Ammon's horn (tissue), 1 donor: ENCODE results near the gene LRRC41.
"Not testable (repeated sequence)": the region's sequence is repeated elsewhere in the genome, so short reads cannot be mapped to it uniquely, and the experiment has no call there.

ENCODE experiments used
- DNase-seq: peaks from one replicate; pipeline ENCODE4 v3.0.0-alpha.2; 2016; ENCODE audit warnings: low spot score

Gene LRRC41

DNA sequence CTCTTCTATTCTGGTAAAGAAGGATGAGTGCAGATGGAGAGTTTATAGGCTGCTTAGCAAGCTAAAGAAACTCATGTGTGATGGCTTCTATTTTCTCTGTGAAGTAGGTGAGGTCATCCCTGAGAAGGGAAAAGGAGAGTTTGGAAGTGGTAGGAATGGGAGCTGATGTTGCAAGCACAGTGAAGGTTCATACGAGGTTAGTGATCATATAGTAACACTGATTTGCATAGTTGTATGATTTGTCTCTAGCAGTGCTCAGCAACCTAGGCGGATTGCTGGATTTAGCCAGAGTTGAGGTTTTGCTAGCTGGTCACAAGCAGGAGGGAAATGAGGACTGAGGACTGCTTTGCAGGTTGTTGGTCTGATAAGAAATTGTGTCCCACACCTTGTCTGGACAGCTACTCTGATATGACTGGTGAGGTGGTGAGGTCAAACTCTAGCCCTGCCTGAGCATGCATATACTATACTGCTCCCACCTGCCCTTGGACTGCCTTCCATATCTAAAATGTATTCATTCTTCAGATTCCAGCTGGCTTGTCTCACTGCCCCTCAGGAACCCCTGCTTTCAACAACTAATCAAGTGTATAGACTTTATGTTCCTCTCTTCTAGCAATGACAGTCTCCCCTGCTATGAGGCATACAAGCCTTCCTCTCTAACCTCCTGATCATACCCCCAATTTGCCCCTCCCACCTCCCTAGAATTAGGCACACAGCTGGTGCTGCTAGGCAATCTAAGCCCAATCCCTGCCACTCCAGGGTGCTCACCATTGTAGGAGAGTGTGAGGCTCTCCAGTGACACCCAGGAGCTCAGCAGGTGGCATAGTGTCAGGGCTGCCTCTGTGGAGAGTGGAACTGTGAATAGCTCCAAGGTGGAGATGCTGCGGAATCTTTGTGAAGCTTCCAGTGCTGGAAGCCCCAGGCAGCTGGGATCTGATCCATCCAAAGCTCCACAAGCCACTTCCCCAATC, 18.5 kb downstream of the LRRC41 start:
- DNase-seq = no peak

DNA sequence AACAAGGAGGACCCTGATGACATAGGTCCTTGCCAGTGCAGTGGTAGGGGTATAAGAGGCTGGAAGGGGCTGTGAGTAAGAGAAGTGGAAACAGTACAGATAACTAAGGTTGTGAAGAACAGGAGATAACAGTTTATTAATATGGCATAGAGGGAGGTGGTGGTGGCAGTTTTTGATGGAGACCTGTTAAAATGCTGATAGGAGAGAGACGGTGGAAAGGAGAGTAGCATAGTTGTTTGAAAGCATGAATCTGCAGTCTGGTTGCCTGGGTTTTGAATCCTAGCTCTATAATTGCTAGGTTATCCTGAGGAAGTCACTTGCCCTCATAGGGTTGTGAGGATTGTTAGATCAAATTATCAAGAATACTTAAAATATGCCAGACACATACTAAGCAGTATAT, 19.4 kb downstream of the LRRC41 start:
- no peak for DNase-seq

DNA sequence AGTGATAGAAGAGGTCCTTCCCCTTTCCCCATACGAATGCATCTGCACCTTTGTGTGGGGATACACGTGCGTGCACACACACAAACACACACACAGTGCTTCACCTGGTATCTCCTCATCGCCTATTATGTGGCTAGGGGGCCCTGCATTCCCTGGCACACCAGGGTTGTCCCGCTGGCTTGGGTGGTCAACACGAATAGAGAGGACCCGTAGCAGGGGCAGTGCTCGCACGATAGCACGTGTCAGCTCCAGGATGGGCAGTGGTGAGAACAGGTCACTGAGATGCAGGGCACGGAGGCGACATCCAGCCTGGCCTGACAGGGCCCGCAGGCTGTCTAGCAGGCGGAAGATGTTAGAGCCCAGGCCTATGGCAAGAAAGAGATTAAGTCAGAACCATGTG, 22.4 kb downstream of the LRRC41 start:
- DNase-seq = no peak

DNA sequence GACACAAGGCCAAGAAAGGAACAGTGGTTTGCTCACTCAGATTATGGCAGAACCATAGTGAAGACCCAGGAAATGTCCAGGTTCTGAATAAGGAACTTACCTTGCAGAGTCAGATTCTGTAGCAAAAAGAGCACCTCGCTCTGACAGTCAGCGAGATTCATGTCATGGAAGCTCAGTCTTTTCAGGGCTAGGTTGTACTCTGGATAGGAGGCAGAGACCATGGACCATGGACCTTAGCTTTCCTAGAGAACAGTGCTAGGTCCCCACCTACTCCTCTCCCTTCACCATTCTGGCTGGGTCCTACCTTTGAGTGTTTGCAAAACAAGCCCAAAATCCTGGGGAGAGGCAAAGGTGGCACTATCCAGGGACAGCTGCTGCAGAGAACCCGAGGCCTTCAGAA, 23.3 kb downstream of the LRRC41 start:
- DNase-seq = no peak

DNA sequence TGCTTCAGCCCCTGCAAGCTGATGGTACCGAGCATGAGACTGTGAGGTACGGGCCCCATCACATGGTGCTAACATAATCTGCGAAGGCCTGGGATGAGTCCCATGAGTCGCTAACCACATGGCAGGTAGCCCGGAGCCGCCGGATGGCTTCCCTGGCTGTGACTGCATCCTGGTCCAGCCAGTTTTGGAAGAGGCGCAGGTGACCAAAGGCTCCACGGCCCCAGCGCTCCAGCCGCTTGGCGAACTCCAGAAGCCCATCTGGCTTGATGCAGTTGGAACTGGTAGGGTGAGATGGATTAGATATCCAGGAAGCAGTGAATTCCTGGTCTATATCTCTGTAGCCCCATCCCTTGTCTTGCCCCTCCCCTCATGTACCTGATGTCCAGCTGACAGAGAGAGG, 24.6 kb downstream of the LRRC41 start:
- no peak for DNase-seq

DNA sequence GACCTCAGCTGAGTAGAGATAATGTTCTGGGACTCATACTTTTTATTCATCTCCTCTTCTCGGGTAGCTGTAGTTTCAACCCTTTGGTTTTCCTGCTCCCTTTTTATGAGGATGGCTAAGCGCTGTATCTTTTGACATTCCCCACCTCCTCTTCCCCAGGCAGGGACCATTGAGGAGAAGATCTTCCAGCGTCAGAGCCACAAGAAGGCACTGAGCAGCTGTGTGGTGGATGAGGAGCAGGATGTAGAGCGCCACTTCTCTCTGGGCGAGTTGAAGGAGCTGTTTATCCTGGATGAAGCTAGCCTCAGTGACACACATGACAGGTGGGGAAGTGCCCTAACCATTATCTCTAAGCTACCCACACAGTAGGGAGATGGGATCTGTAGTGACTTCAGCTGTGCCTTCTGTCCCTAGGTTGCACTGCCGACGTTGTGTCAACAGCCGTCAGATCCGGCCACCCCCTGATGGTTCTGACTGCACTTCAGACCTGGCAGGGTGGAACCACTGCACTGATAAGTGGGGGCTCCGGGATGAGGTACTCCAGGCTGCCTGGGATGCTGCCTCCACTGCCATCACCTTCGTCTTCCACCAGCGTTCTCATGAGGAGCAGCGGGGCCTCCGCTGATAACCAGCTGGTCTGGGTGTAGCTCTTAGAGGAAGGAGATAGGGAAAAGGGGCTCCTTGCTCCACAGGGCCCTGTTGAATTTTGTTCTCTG, 25.6 kb downstream of the LRRC41 start:
- no peak for DNase-seq

DNA sequence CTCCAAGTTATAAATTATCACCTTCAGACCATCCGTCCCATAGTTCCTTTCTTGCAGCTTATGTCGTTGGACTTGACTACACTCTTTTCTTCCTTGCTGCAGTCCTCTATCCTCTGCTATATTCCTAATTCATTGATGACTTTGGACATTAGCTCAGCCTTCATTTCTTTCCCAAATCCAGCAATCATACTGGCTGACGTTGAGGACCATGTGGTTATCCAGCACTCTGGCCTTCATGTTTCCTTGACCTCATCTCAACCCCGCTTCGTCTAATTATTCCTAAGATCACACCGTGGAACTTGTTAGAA, 28.4 kb downstream of the LRRC41 start:
- no peak for DNase-seq

DNA sequence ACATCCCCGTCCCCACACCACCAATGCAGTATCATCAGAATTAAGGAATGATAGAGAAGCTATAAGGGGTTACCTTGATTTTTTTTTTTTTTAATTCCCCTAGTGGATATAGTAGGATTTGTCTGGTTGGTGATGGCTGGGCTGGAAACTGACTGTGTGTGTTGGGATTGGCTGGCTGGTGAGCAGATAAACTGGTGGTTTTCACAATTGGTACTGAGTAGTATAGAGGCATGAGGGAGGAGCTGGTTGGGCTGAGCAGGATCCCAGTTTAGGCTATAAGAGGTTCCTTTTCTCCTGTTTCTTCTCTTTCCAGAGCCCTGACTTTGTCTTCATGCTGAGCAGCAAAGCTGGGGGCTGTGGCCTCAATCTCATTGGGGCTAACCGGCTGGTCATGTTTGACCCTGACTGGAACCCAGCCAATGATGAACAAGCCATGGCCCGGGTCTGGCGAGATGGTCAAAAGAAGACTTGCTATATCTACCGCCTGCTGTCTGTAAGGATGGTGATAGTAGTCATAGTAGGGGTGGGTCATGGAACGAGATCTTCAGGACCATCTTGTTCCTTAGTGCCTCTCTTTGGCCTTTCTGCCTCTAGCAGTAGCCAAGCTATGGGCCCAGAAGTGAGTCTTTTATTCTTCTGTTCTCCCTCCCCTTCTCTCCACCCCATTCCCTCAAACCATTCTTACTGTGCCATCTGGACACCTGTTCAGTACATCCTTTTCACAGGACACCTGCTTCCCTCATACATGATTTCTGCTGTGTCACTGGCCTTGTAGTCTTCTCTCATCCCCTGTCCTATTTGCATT, 29.0 kb downstream of the LRRC41 start:
- DNase-seq = no peak

DNA sequence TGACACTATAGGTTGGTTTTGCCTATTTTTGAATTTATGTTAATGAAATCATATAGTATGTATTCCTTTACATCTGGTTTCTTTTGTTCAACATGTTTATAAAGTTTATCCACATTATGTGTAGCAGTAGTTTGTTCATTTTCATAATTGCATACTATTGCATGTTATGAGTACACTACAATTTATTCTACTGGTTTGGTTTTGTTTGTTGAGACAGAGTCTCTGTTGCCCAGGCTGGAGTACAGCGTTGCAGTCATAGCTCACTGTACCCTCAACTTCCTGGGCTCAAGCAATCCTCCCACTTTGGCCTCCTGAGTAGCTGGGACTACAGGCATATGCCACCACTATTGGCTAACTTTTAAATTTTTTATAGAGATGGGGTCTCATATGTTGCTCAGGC, 34.8 kb downstream of the LRRC41 start:
- DNase-seq = no peak

DNA sequence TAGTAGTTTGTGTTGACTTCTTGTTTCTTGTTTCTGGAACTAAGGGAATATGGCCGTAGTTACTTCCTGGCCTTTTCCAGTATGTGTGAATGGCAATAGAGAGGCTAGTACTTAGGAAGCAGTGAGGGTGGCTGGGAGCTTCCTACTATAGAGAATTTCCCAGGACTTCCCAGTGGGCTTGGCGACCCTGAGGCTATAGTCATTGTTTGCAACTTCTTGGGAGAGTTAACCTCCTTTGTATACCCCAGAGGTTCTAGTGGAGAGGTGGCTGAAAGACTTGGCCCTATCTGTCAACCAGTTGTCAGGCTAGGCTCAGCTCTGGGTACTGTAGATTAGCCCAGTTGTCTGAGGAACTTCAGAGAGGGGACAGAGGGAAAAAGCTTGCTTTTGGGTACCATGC, 40.3 kb downstream of the LRRC41 start:
- no peak for DNase-seq

DNA sequence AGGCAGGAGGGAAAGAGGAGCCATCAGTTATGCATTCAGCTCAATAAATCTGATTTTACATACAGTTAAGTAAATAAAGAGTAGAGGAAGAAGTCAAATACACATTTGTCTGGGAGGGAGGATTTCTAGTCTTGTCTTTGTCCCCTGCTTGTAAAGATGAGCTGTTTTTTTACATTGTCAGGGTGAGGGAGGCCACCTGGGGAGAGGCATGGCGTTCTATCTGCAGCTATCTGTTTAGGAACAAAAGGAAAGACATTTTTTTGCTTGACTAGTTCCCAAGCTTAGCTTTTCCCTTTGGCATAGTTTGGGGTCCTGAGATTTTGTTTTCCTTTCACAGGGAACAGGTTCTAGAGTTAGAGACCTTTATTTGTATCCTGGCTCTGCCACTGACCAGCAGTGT, 40.9 kb downstream of the LRRC41 start:
- no peak for DNase-seq

DNA sequence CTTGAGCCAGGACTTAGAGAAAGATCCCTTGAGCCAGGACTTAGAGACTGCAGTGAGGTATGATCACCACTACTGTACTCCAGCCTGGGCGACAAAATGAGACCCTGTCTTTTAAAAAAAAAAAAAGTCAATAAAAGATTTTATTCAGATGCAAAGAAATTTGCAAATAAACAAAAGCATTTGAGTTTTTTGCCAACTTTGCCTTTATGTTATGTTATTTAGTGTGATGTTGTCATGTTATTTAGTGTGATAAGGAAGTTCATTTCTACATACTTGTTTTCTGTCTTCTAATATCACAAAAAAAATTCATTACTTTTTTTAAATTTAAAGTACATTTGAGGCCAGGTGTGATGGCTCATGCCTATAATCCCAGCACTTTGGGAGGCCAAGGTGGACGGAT, 46.9 kb downstream of the LRRC41 start:
- DNase-seq = no peak

DNA sequence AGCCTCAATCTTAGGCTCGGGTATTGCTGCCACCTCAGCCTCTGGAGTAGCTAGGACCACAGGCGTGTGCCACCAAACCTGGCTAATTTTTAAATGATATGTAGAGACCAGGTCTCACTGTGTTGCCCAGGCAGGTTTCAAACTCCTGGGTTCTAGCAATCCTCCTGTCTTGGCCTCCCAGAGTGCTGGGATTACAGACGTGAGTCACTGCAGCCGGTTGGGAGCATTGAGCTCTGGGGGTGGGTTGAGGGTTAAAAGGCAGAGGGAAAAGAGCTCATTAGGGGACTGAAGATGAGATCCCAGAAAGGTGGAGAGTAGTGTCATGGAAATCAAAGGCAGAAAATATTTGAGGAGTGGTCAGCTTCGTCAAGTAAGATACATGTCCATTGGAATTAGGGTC, 48.7 kb downstream of the LRRC41 start:
- DNase-seq = no peak

DNA sequence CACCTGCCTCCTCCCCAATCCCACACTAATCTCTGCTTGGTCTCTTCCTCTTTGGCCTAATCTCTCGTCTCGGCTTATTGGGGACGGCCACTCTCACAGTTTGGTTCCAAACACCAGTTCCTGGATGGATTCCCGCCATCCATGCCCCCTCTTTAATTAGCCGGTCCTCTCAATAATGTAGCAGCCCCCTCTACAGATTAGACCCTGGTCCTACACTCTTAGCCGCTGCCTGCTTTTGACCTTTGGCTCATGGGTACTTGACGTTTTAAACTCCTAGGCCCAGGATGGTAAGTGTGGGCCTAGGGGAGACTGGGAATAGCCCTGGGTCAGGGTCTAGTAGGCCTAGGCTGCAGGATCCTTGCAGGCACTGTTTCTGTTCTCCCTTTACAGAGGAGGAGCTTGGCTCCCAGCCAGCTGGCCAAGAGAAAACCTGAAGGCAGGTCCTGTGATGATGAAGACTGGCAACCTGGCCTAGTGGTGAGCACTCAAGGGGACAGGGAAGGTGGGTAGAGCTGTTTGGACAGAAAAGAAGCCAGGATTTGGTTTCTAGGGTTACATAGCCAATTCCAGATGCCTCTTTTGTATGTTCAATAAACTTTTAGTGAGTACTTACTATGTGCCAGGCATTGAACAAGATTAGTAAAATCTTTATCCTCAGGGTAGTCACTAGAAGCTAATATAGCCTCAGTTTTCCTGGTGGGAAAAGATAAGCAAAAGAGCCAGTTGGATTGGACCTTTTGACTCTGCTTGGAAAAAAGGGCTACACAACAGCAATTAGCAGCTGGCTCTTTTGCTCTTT, 55.1 kb downstream of the LRRC41 start:
- DNase-seq = no peak

DNA sequence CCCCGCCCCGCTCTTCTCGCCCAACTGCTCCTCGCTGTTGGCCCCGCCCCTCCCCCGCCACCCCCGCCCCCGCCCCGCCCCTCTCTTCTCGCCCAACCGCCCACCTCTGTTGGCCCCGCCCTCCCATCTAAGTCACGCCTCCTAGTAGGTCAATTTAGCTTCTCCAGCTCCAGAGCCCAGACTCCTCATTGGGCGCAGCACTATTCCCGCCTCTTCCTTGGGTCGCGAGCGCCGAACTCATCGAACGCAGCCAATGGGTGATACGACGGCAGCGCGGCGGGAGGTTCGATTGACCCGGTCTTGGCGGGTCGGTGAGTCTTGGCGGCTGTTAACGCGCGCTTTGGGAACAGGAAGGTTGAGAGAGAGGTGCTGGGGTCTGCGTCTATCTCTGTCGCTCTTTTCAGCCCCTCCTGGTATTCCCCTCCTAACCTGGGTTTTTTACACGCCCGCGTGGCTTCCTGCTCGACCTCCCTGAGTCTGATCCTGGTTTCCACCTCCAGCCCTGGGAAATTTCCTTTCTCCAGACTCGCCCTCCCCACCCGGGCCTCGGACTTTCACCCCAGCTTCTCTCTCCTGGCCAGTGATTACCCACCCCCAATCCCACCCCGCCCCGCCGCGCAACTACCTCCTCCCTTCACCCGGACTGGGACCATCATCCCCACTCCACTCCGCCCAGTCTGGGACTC, 55.8 kb downstream of the LRRC41 start, which contains the start of gene RAD54L:
Gene RAD54L, plus strand, starts transcription at position 328 of the 686 bp plus-strand sequence. CDS start 643 bp downstream, outside the sequence.
- DNase-seq = peak; percentile 99

DNA sequence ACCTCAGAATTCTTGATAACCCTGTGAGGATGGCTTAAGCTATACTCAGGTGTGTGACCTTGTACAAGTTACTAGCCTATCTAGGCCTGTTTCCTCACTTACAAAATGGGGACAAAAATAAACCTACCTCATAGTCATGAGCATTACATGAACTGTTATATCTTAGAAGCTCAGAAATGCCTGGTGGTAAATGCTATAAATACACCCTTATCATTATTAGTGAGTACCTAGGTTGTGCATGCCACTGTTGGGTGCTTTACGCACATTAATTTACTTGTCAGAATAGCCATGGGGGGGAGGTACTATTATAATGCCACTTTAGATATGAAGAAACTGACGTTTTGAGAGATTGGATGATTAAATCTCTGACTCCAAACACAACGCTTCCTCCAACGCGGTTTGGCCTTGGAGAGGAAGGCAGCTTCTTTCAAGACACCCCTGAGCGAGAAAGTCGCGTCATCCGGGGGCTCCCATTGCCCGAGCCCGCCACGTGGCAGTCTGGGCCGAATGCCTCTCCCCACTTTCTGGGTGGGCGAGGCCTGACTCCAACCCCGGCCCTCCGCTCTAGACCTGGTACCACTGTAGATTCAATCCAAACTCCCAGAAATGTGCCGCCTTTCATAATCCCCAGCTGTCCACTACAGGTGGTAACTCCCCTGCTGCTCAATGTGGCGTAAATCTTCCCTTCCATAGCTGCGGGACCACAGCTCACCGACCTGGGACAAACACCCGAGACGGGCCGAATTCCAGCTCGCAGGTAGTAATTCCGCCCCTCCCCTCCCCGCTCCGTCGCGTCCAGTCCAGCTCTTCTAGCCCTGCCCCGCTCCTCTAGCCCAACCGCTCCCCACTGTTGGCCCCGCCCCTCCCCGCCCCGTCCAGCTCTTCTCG, 56.6 kb downstream of the LRRC41 start:
- DNase-seq = no peak

DNA sequence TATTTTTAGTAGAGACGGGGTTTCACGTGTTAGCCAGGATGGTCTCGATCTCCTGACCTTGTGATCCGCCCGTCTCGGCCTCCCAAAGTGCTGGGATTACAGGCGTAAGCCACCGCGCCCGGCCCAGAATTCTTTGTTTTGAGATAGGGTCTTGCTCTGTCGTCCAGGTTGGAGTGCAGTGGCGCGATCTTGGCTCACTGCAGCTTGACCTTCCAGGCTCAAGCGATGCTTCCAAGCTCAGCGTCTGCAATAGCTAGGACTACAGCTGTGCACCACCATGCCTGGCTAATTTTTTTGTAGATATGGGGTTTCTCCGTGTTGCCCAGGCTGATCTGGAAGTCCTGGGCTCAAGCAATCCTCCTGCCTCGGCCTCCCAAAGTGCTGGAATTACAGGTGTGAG, 57.3 kb downstream of the LRRC41 start:
- not testable (repeated sequence) for DNase-seq

DNA sequence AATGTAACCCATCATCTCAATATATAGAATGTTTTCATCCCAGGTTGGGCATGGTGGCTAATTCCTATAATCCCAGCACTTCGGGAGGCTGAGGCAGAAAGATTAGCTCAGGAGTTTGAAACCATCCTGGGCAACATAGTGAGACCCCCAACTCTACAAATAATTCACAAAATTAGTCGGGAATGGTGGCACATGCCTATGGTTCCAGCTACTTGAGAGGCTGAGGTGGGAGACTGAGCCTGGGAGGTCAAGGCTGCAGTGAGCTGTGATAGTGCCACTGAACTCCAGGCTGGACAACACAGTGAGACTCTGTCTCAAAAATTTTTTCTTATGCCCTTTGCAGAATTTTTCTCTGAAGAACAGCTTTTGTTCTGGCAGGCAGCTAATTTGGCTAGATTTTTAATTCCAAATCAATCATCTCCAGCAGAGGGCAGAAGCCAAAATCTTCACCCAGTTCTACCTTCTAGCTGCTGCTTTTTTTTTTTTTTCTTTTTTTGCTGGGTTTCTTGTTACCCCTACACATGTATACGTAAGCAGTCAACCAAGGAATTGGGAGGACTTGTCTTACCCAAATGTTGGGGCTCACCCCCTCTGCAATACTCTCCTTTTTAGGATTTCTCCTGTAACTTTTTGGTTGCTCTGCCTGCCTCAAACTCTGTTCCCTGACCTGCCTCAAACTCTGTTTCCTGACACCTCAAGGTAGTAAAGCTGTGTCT, 58.6 kb downstream of the LRRC41 start:
- DNase-seq = no peak

DNA sequence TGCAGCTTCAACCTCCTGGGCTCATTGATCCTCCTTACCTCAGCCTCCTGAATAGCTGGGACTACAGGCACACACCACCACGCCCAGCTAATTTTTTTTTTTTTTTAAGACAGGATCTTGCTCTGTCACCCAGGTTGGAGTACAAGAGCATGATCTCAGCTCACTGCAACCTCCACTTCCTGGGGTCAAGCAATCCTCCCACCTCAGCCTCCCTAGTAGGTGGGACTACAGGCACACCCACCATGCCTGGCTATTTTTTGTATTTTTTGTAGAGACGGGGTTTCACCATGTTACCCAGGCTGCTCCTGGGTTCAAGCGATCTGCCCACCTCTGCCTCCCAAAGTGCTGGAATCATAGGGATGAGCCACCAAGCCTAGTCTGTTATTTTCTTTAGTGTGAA, 59.6 kb downstream of the LRRC41 start:
- not testable (repeated sequence) for DNase-seq
